ENCODE results near the gene UBA52. TPM values are rescaled to one million over a fixed set of nuclear protein-coding genes. Genes with fewer than 3 reads are reported as not detected.

UBA52 gene
- total RNA-seq, 4 donors from 2014 or later = 222 to 609 (median 308) TPM

GRCh38 chr19:18529782-18530181 is 41.9 kb upstream of the UBA52 start:
- Histone ChIP-seq H3K9me3 (no peaks in the 10 kb centered on the region), H3K27me3 (no peaks in the 10 kb centered on the region), H3K36me3 (peaks cover 0 to 31% (median 0%) of the 10 kb centered on the region in 3 donors), H3K4me3 (no peak overlapping the region), H3K4me1 (no peaks in the 10 kb centered on the region), H3K27ac (no peak overlapping the region)
- TF ChIP-seq POLR2A (IDR thresholded peaks at IDR 0.05) (no peak), CTCF (IDR thresholded peaks at IDR 0.05) (no peak)
- DNase-seq = no peak

GRCh38 chr19:18531485-18531884 is 40.2 kb upstream of the UBA52 start:
- H3K9me3 ChIP-seq = no peaks in the 10 kb centered on the region
- no peaks in the 10 kb centered on the region for H3K27me3 ChIP-seq
- H3K4me1 ChIP-seq = no peaks in the 10 kb centered on the region
- H3K36me3 ChIP-seq = peaks cover 0 to 45% (median 0%) of the 10 kb centered on the region in 3 donors
- no peak overlapping the region for H3K27ac ChIP-seq
- no peak overlapping the region for H3K4me3 ChIP-seq
- no peak for DNase-seq
- no peak for TF ChIP-seq POLR2A (IDR thresholded peaks at IDR 0.05)
- TF ChIP-seq CTCF (IDR thresholded peaks at IDR 0.05) = no peak

- H3K4me3 ChIP-seq = no peak overlapping the region
- DNase-seq = no peak
- TF ChIP-seq CTCF (IDR thresholded peaks at IDR 0.05) (no peak), POLR2A (IDR thresholded peaks at IDR 0.05) (no peak)
- H3K4me1 ChIP-seq = no peaks in the 10 kb centered on the region
- H3K9me3 ChIP-seq = no peaks in the 10 kb centered on the region
- H3K27ac ChIP-seq = no peak overlapping the region
- no peaks in the 10 kb centered on the region for H3K27me3 ChIP-seq
- H3K36me3 ChIP-seq = peaks cover 0 to 54% (median 0%) of the 10 kb centered on the region in 3 donors
These were observed 39.3 kb upstream of the UBA52 start for GRCh38 chr19:18532168-18532890.

- no peaks in the 10 kb centered on the region for H3K4me1 ChIP-seq
- H3K4me3 ChIP-seq = no peak overlapping the region
- TF ChIP-seq CTCF (IDR thresholded peaks at IDR 0.05) (no peak), POLR2A (IDR thresholded peaks at IDR 0.05) (no peak)
- no peaks in the 10 kb centered on the region for H3K27me3 ChIP-seq
- no peak overlapping the region for H3K27ac ChIP-seq
- H3K9me3 ChIP-seq = no peaks in the 10 kb centered on the region
- H3K36me3 ChIP-seq = peaks cover 0 to 61% (median 0%) of the 10 kb centered on the region in 3 donors
- no peak for DNase-seq
These were observed 38.6 kb upstream of the UBA52 start for GRCh38 chr19:18533058-18533457.

GRCh38 chr19:18536475-18536874 is 35.2 kb upstream of the UBA52 start:
- Histone ChIP-seq H3K4me1 (no peaks in the 10 kb centered on the region), H3K27ac (no peak overlapping the region), H3K36me3 (peaks cover 0 to 81% (median 0%) of the 10 kb centered on the region in 3 donors), H3K4me3 (no peak overlapping the region), H3K27me3 (no peaks in the 10 kb centered on the region), H3K9me3 (no peaks in the 10 kb centered on the region)
- TF ChIP-seq CTCF (IDR thresholded peaks at IDR 0.05) (no peak), POLR2A (IDR thresholded peaks at IDR 0.05) (no peak)
- DNase-seq = no peak

Measured in Peyer's patch (tissue), 4 donors.